Spleen (tissue), 11 donors: Measurements from ENCODE around the gene NDUFS3. TPM values are rescaled to one million over a fixed set of nuclear protein-coding genes. Genes with fewer than 3 reads are reported as not detected.

Source experiments
- DNase-seq: peaks from one replicate; pipeline ENCODE4 v3.0.0-alpha.2; 2020
- H3K27ac ChIP-seq, 8 donors: fragments of 200-600 bp; sonication (generic) in 7 of 8; 1 replicate in 4 of 8; 2 replicates in 4 of 8; pipeline versions ENCODE4 v1.5.0 to v1.8.0; 2016 to 2021; ENCODE audit warnings: inconsistent platforms in 4 of 8, mild to moderate bottlenecking in 4 of 8, moderate library complexity in 1 of 8
- H3K27me3 ChIP-seq, 7 donors: fragments of 200-600 bp; sonication (generic) in 6 of 7; replicated peaks in 1 of 7; 1 replicate in 4 of 7; 2 replicates in 3 of 7; pipeline versions ENCODE4 v1.5.0 to v1.8.0; 2016 to 2021; ENCODE audit warnings: inconsistent platforms in 3 of 7, mild to moderate bottlenecking in 1 of 7
- H3K36me3 ChIP-seq, 6 donors: fragments of 200-600 bp; sonication (generic) in 5 of 6; 1 replicate in 4 of 6; 2 replicates in 2 of 6; pipeline versions ENCODE4 v1.5.0 to v1.8.0; 2016 to 2021; ENCODE audit warnings: inconsistent platforms in 2 of 6
- H3K4me1 ChIP-seq, 6 donors: fragments of 200-600 bp; sonication (generic) in 5 of 6; 1 replicate in 3 of 6; 2 replicates in 3 of 6; pipeline versions ENCODE4 v1.5.0 to v1.8.0; 2016 to 2021; ENCODE audit warnings: inconsistent platforms in 3 of 6
- H3K4me3 ChIP-seq, 8 donors: fragments of 200-600 bp; sonication (generic) in 7 of 8; 1 replicate in 4 of 8; 2 replicates in 4 of 8; pipeline versions ENCODE4 v1.5.0 to v1.8.0; 2016 to 2021; ENCODE audit warnings: inconsistent platforms in 4 of 8, mild to moderate bottlenecking in 4 of 8, moderate library complexity in 2 of 8
- H3K9me3 ChIP-seq, 8 donors: fragments of 200-600 bp; sonication (generic) in 7 of 8; 1 replicate in 4 of 8; 2 replicates in 4 of 8; pipeline versions ENCODE4 v1.5.0 to v1.8.0; 2016 to 2021; ENCODE audit warnings: inconsistent platforms in 4 of 8
- CTCF ChIP-seq, 11 experiments: fragments of 200-600 bp in 7 of 11; fragments of 450-650 bp in 4 of 11; sonication (generic) in 4 of 11; IDR thresholded peaks in 8 of 11; conservative IDR thresholded peaks in 3 of 11; 1 replicate in 7 of 11; 2 replicates in 4 of 11; pipeline versions ENCODE4 v1.4.0 to v1.8.0; 2016 to 2021; ENCODE audit warnings: antibody characterized with exemption in 11 of 11, inconsistent platforms in 4 of 11, mild to moderate bottlenecking in 1 of 11
- POLR2A ChIP-seq, 3 donors: fragments of 450-650 bp; IDR thresholded peaks; one replicate each; pipeline ENCODE4 v1.5.1; 2017; ENCODE audit warnings: antibody characterized with exemption in 3 of 3, mild to moderate bottlenecking in 1 of 3
- POLR2AphosphoS5 ChIP-seq, 3 donors: sonication (generic); formaldehyde crosslinking; IDR thresholded peaks; one replicate each; pipeline ENCODE4 v1.5.1; 2017; ENCODE audit warnings: antibody characterized with exemption in 3 of 3
- WGBS, 5 donors: extraction: QIAGEN DNeasy Blood & Tissue Kit in 3 of 5; methylation state at CpG; one replicate each; pipeline versions ENCODE4 v1.1.5 to v1.1.7; 2013 to 2018; 5-methylcytosine and 5-hydroxymethylcytosine counted together
- intact Hi-C: fragments of 100-400 bp; cut with DNase I; formaldehyde crosslinking; loops from one replicate; pipeline ENCODE4 v1.15.0; 2023; ENCODE audit warnings: low total_unique reads
- polyA plus RNA-seq, 3 donors: library from polyadenylated mRNA; stranded (reverse); fragments of 200-250 nt; gene quantifications; one replicate each; pipeline ENCODE4 v1.2.1, GENCODE V29; 2013
- total RNA-seq, 7 donors: library from RNA; depleted of rRNA in 3 of 7; stranded (reverse); fragments of >200 nt in 3 of 7; fragmentation: NEBNext Ultra II Directional in 4 of 7; extraction: Animal tissue kit (Norgen Biotek cat#: 25700) in 4 of 7; gene quantifications; one replicate each; pipeline versions ENCODE4 v1.1.0 to v1.2.1, GENCODE V29; 2016 to 2021
- donor health status: healthy with polysubstance abuse.
- donor health status: DM: no; HTN: no; CAD: no; lungs with moderate emphysema.
- donor health status: DM: no; HTN: no; CAD: no.
- donor health status: Bipolar disorder and iron deficiency.
- donor health status: healthy.
- donor health status: DM: no; HTN: no; CAD: no.
- donor health status: DM: yes; HTN: yes; CAD: no.

The NDUFS3 gene
- total and polyA plus RNA-seq, 10 donors = 53.1 to 141 (median 69.6) TPM

GRCh38 chr11:47550288-47551047 lies 28.4 kb upstream of the NDUFS3 start:
- DNase-seq = peak; percentile 64
- no peaks in the 10 kb centered on the region for H3K27me3 ChIP-seq
- peak overlapping the region in 7 of 8 donors; percentile 46 to 98 (median 95) for H3K27ac ChIP-seq

GRCh38 chr11:47551086-47551485 lies 27.8 kb upstream of the NDUFS3 start:
- peak overlapping the region in 7 of 8 donors; percentile 82 to 99 (median 95) for H3K4me3 ChIP-seq
- H3K27ac ChIP-seq = peak overlapping the region in 7 of 8 donors; percentile 46 to 98 (median 95)
- H3K9me3 ChIP-seq = no peaks in the 10 kb centered on the region
- peaks cover 0 to 16% (median 0%) of the 10 kb centered on the region in 6 donors for H3K36me3 ChIP-seq
- TF ChIP-seq CTCF (IDR thresholded peaks at IDR 0.05 in 8 of 11, conservative IDR thresholded peaks at IDR 0.05 in 3 of 11) (peak in 3 of 11 experiments; percentile 9 to 21 (median 12)), POLR2A (IDR thresholded peaks at IDR 0.05) (no peak)
- peaks cover 42 to 74% (median 65%) of the 10 kb centered on the region in 6 donors for H3K4me1 ChIP-seq
- DNase-seq = no peak
- no peaks in the 10 kb centered on the region for H3K27me3 ChIP-seq
- intact Hi-C loops = no loop called here

More at GRCh38 chr11:47550288-47551047, 28.4 kb upstream of the NDUFS3 start:
- peak overlapping the region in 5 of 8 donors; percentile 82 to 99 (median 95) for H3K4me3 ChIP-seq
- peaks cover 0 to 17% (median 0%) of the 10 kb centered on the region in 6 donors for H3K36me3 ChIP-seq
- H3K4me1 ChIP-seq = peaks cover 42 to 78% (median 66%) of the 10 kb centered on the region in 6 donors
- no peaks in the 10 kb centered on the region for H3K9me3 ChIP-seq
- intact Hi-C loops = no loop called here
- TF ChIP-seq CTCF (IDR thresholded peaks at IDR 0.05 in 8 of 11, conservative IDR thresholded peaks at IDR 0.05 in 3 of 11) = no peak
- TF ChIP-seq POLR2A (IDR thresholded peaks at IDR 0.05) = no peak
- TF ChIP-seq POLR2AphosphoS5 (IDR thresholded peaks at IDR 0.05) = no peak
- 67 to 81% (median 77%) methylated on average over 10 of the region's 10 CpGs for WGBS, 5 donors

- peaks cover 36 to 64% (median 55%) of the 10 kb centered on the region in 6 donors for H3K4me1 ChIP-seq
- no peaks in the 10 kb centered on the region for H3K27me3 ChIP-seq
- 1 to 3% (median 2%) methylated on average over 10 to 22 of the region's 22 CpGs for WGBS, 5 donors
- intact Hi-C loops = no loop called here
- DNase-seq = no peak
- peak overlapping the region; percentile 77 to 98 (median 95) for H3K27ac ChIP-seq
- H3K9me3 ChIP-seq = no peaks in the 10 kb centered on the region
- TF ChIP-seq POLR2AphosphoS5 (IDR thresholded peaks at IDR 0.05) = no peak
- no peak for TF ChIP-seq POLR2A (IDR thresholded peaks at IDR 0.05)
- TF ChIP-seq CTCF (IDR thresholded peaks at IDR 0.05 in 8 of 11, conservative IDR thresholded peaks at IDR 0.05 in 3 of 11) = no peak
- peaks cover 0 to 9% (median 0%) of the 10 kb centered on the region in 6 donors for H3K36me3 ChIP-seq
- peak overlapping the region; percentile 82 to 99 (median 95) for H3K4me3 ChIP-seq
These were observed 26.8 kb upstream of the NDUFS3 start for GRCh38 chr11:47552056-47552565.
